Fibroblast of lung (primary cell): ENCODE results near the gene LRFN2.

Source experiments
- CTCF ChIP-seq, 2 donors: IDR thresholded peaks in 1 of 2; conservative IDR thresholded peaks in 1 of 2; 1 replicate in 1 of 2; 2 replicates in 1 of 2; pipeline ENCODE4 v1.5.1; 2011 to 2012; ENCODE audit warnings: low read length in 2 of 2, control low read depth in 1 of 2, inconsistent platforms in 1 of 2, low read depth in 1 of 2, mild to moderate bottlenecking in 1 of 2
- EZH2 ChIP-seq: IDR thresholded peaks from 2 replicates; pipeline ENCODE4 v1.5.1; 2012; ENCODE audit warnings: low read length, control low read depth, mild to moderate bottlenecking; ENCODE audit errors: missing control alignments

DNA sequence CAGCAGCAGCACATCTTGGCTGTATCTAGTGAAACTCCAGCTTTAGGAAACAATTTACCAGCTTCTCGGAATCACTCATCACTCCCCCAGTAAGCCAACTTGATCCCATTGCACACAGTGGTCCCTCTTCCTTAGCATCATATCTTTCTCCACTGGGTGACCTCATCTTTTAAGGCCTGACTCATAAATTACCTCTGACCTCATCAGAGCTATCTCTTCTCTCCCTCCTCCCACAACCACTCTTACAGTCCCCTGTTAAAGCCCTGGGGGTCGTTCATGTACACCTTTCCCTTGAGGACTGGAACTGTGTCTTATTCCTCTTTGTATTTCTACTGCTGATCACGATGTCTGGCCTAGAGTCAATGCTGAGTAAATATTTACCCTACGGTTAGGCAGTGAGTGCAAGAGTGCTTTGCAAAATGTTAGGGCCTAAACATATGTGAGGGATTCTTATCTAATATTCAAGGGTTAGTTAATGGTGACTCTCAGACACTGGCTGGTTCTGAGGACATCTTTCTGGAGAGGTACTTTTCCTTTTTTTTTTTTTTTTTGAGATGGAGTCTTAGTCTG, 187.2 kb downstream of the LRFN2 start:
- no peak for TF ChIP-seq CTCF (conservative IDR thresholded peaks at IDR 0.05 in 1 of 2, IDR thresholded peaks at IDR 0.05 in 1 of 2; ENCODE audit: low read depth in 1 of 2, low read length in 2 of 2)
- TF ChIP-seq EZH2, result no peak
